Fibroblast of lung (primary cell): ENCODE measurements around the gene C1orf105.

ENCODE experiments used
- CTCF ChIP-seq, 2 donors: IDR thresholded peaks in 1 of 2; conservative IDR thresholded peaks in 1 of 2; 1 replicate in 1 of 2; 2 replicates in 1 of 2; pipeline ENCODE4 v1.5.1; 2011 to 2012; ENCODE audit warnings: low read length in 2 of 2, control low read depth in 1 of 2, inconsistent platforms in 1 of 2, low read depth in 1 of 2, mild to moderate bottlenecking in 1 of 2
- EZH2 ChIP-seq: IDR thresholded peaks from 2 replicates; pipeline ENCODE4 v1.5.1; 2012; ENCODE audit warnings: low read length, control low read depth, mild to moderate bottlenecking; ENCODE audit errors: missing control alignments

- TF ChIP-seq CTCF (conservative IDR thresholded peaks at IDR 0.05 in 1 of 2, IDR thresholded peaks at IDR 0.05 in 1 of 2; ENCODE audit: low read depth in 1 of 2, low read length in 2 of 2) (no peak), EZH2 (no peak)
Observed at GRCh38 chr1:172408958-172409357, 11.5 kb upstream of the C1orf105 start.
